CD14-positive monocyte (primary cell): ENCODE measurements around the gene APH1B. TPM values are rescaled to one million over a fixed set of nuclear protein-coding genes. Genes with fewer than 3 reads are reported as not detected.

Experiments
- DNase-seq, 3 donors: peaks; one replicate each; pipeline ENCODE4 v3.0.0-alpha.2; 2011 to 2022
- H2AFZ ChIP-seq: 2 replicates; pipeline ENCODE4 v1.6.0; 2012; ENCODE audit warnings: mild to moderate bottlenecking, low read depth, low read length, inconsistent platforms; ENCODE audit not compliant: insufficient read depth, poor library complexity, severe bottlenecking
- H3K27ac ChIP-seq, 2 donors: 1 replicate in 1 of 2; 2 replicates in 1 of 2; pipeline ENCODE4 v1.5.1; 2012 to 2013; ENCODE audit warnings: low read length in 2 of 2, control low read depth in 1 of 2, inconsistent platforms in 1 of 2, low read depth in 1 of 2, mild to moderate bottlenecking in 1 of 2
- H3K27me3 ChIP-seq, 2 donors: one replicate each; pipeline versions ENCODE4 v1.6.0 to v1.6.1; 2011 to 2013; ENCODE audit warnings: low read length in 2 of 2; ENCODE audit not compliant: control insufficient read depth in 2 of 2, insufficient read depth in 2 of 2
- H3K36me3 ChIP-seq, 2 donors: replicated peaks in 1 of 2; 1 replicate in 1 of 2; 2 replicates in 1 of 2; pipeline versions ENCODE4 v1.5.1 to v1.6.1; 2012 to 2013; ENCODE audit warnings: low read length in 2 of 2, control low read depth in 1 of 2, inconsistent platforms in 1 of 2, mild to moderate bottlenecking in 1 of 2; ENCODE audit not compliant: insufficient read depth in 2 of 2, control insufficient read depth in 1 of 2
- H3K4me1 ChIP-seq, 2 donors: 1 replicate in 1 of 2; 2 replicates in 1 of 2; pipeline versions ENCODE4 v1.5.1 to v1.6.1; 2012 to 2013; ENCODE audit warnings: low read length in 2 of 2, control low read depth in 1 of 2, inconsistent platforms in 1 of 2, mild to moderate bottlenecking in 1 of 2, moderate library complexity in 1 of 2; ENCODE audit not compliant: insufficient read depth in 2 of 2, control insufficient read depth in 1 of 2
- H3K4me2 ChIP-seq: replicated peaks from 2 replicates; pipeline ENCODE3; 2012; ENCODE audit warnings: low read length, moderate library complexity, mild to moderate bottlenecking; ENCODE audit not compliant: poor library complexity, severe bottlenecking; ENCODE audit errors: extremely low read depth
- H3K4me3 ChIP-seq, 3 experiments: fragments of 200-600 bp in 1 of 3; sonication (generic) in 1 of 3; replicated peaks in 1 of 3; 1 replicate in 2 of 3; 2 replicates in 1 of 3; pipeline ENCODE4 v1.5.1; 2011 to 2013; ENCODE audit warnings: low read length in 3 of 3, mild to moderate bottlenecking in 3 of 3, control low read depth in 2 of 3, low read depth in 2 of 3, inconsistent platforms in 1 of 3, moderate library complexity in 1 of 3
- H3K79me2 ChIP-seq: 2 replicates; pipeline ENCODE4 v1.6.0; 2012; ENCODE audit warnings: mild to moderate bottlenecking, control low read depth, inconsistent platforms, low read length, moderate library complexity; ENCODE audit not compliant: insufficient read depth
- H3K9ac ChIP-seq: 2 replicates; pipeline ENCODE4 v1.6.0; 2017; ENCODE audit warnings: low read length, mild to moderate bottlenecking; ENCODE audit not compliant: insufficient read depth, poor library complexity, severe bottlenecking
- H3K9me3 ChIP-seq, 2 donors: replicated peaks in 1 of 2; 1 replicate in 1 of 2; 2 replicates in 1 of 2; pipeline versions ENCODE4 v1.5.1 to v1.6.1; 2012 to 2013; ENCODE audit warnings: low read length in 2 of 2, control low read depth in 1 of 2; ENCODE audit not compliant: control insufficient read depth in 1 of 2, insufficient read depth in 1 of 2
- H4K20me1 ChIP-seq: 2 replicates; pipeline ENCODE4 v1.6.0; 2012; ENCODE audit warnings: mild to moderate bottlenecking, low read length, control low read depth, moderate library complexity; ENCODE audit not compliant: insufficient read depth
- H3K27ac Mint-ChIP-seq, 7 donors: one replicate each; pipeline ENCODE4 v1.8.0; 2020; ENCODE audit warnings: mild to moderate bottlenecking in 7 of 7, mixed read lengths in 7 of 7, moderate library complexity in 6 of 7, inconsistent platforms in 2 of 7
- H3K27me3 Mint-ChIP-seq, 3 donors: one replicate each; pipeline ENCODE4 v1.8.0; 2021 to 2022; ENCODE audit warnings: low read depth in 3 of 3, mild to moderate bottlenecking in 3 of 3, mixed read lengths in 3 of 3, moderate library complexity in 3 of 3, inconsistent platforms in 1 of 3
- H3K36me3 Mint-ChIP-seq, 2 donors: one replicate each; pipeline ENCODE4 v1.8.0; 2020; ENCODE audit warnings: mixed read lengths in 2 of 2, inconsistent platforms in 1 of 2, mild to moderate bottlenecking in 1 of 2
- H3K4me1 Mint-ChIP-seq: one replicate; pipeline ENCODE4 v1.8.0; 2020; ENCODE audit warnings: mild to moderate bottlenecking, mixed read lengths
- H3K4me3 Mint-ChIP-seq, 2 donors: one replicate each; pipeline ENCODE4 v1.8.0; 2020; ENCODE audit warnings: mild to moderate bottlenecking in 2 of 2, mixed read lengths in 2 of 2, moderate library complexity in 1 of 2
- H3K9me3 Mint-ChIP-seq, 7 donors: one replicate each; pipeline ENCODE4 v1.8.0; 2020 to 2022; ENCODE audit warnings: mixed read lengths in 7 of 7, mild to moderate bottlenecking in 6 of 7, moderate library complexity in 6 of 7, inconsistent platforms in 2 of 7
- CTCF ChIP-seq: fragments of 200-600 bp; IDR thresholded peaks from one replicate; pipeline ENCODE4 v1.8.0; 2022; ENCODE audit warnings: antibody characterized with exemption, mild to moderate bottlenecking
- WGBS: methylation state at CpG from one replicate; pipeline ENCODE4 v1.1.5; 2013; ENCODE audit warnings: missing lambda C conversion rate; ENCODE audit not compliant: insufficient coverage; 5-methylcytosine and 5-hydroxymethylcytosine counted together
- intact Hi-C, 2 donors: fragments of 100-400 bp; cut with micrococcal nuclease; formaldehyde crosslinking; loops; one replicate each; pipeline versions ENCODE4 v1.15.0 to v1.15.1; 2023
- polyA plus RNA-seq, 3 donors: library from polyadenylated mRNA; depleted of rRNA in 1 of 3; unstranded in 2 of 3; stranded (reverse) in 1 of 3; fragments of 300-500 nt in 2 of 3; fragments of >200 nt in 1 of 3; fragmentation: Illumina TruSeq in 2 of 3; gene quantifications; 1 replicate in 2 of 3; 2 replicates in 1 of 3; pipeline ENCODE4 v1.2.3, GENCODE V29; 2012 to 2021

APH1B gene
- polyA plus RNA-seq, 3 donors = 13.6 to 57.1 (median 54.8) TPM

- Histone ChIP-seq H3K27me3 (no peaks in the 10 kb centered on the region), H3K4me2 (no peak overlapping the region), H4K20me1 (peaks cover 14% of the 10 kb centered on the region), H3K9me3 (no peaks in the 10 kb centered on the region), H3K36me3 (peaks cover 36 to 81% of the 10 kb centered on the region in 2 donors), H3K9ac (no peak overlapping the region), H3K79me2 (no peaks in the 10 kb centered on the region), H3K4me1 (peaks cover 5 to 7% of the 10 kb centered on the region in 2 donors), H3K27ac (peak overlapping the region in 1 of 2 donors; percentile 6), H3K4me3 (no peak overlapping the region), H2AFZ (no peak overlapping the region)
- H3K27me3 Mint-ChIP-seq = peaks cover 0 to 7% (median 3%) of the 10 kb centered on the region in 3 donors
- no peaks in the 10 kb centered on the region for H3K9me3 Mint-ChIP-seq
- peaks cover 21% of the 10 kb centered on the region for H3K4me1 Mint-ChIP-seq
- intact Hi-C loops = loop anchor here in 1 of 2 donors (10.0 kb wide), 2 partner anchors 99 to 299 kb away; partner anchors contain the start of gene FBXL22
- TF ChIP-seq CTCF = no peak
- H3K27ac Mint-ChIP-seq = no peak overlapping the region
- peaks cover 71 to 78% of the 10 kb centered on the region in 2 donors for H3K36me3 Mint-ChIP-seq
- no peak overlapping the region for H3K4me3 Mint-ChIP-seq
- DNase-seq = no peak
Observed at GRCh38 chr15:63295341-63295740, 17.9 kb downstream of the APH1B start.

DNA sequence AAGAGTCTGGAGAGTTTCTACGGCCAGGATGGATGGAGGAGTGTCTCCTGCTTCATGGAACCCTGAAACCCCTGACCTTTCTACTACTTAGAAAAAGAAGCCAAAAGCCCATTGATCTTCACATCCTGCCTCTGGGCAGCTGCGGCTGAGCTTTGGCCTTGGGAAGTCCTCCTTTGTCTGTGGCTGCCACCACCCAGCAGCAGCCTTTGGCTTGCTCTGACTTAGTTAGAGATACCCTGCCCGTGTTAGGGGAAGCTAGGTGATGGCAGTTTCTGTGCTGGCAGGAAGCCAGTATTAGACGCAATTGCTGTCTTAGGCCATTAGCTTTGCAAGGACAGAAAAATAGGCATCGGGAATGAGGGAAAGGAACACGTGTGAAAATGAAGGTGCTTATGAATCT lies 18.8 kb downstream of the APH1B start:
- H3K9ac ChIP-seq = no peak overlapping the region
- peaks cover 10% of the 10 kb centered on the region for H4K20me1 ChIP-seq
- no peaks in the 10 kb centered on the region for H3K79me2 ChIP-seq
- H3K27ac Mint-ChIP-seq = no peak overlapping the region
- H3K4me2 ChIP-seq = no peak overlapping the region
- H2AFZ ChIP-seq = no peak overlapping the region
- no peaks in the 10 kb centered on the region for H3K9me3 ChIP-seq
- H3K36me3 ChIP-seq = peaks cover 37 to 84% of the 10 kb centered on the region in 2 donors
- no peak for DNase-seq
- no peak overlapping the region for H3K4me3 Mint-ChIP-seq
- H3K27me3 ChIP-seq = no peaks in the 10 kb centered on the region
- peaks cover 17% of the 10 kb centered on the region for H3K4me1 Mint-ChIP-seq
- TF ChIP-seq CTCF = no peak
- H3K9me3 Mint-ChIP-seq = no peaks in the 10 kb centered on the region
- intact Hi-C loops = loop anchor here in 1 of 2 donors (10.0 kb wide), 2 partner anchors 99 to 299 kb away; partner anchors contain the start of gene FBXL22
- H3K27ac ChIP-seq = no peak overlapping the region
- no peak overlapping the region for H3K4me3 ChIP-seq
- H3K4me1 ChIP-seq = peaks cover 5 to 7% of the 10 kb centered on the region in 2 donors
- peaks cover 0 to 7% (median 3%) of the 10 kb centered on the region in 3 donors for H3K27me3 Mint-ChIP-seq
- WGBS = 83% methylated on average over 5 of the region's 6 CpGs
- peaks cover 70 to 77% of the 10 kb centered on the region in 2 donors for H3K36me3 Mint-ChIP-seq
